Stomach (tissue), 4 donors: Measurements from ENCODE around the gene TMEM208.
A peak's percentile ranks its signal among the peaks of the same experiment; 100 is the strongest.

Experiments
- EP300 ChIP-seq: sonication (generic); formaldehyde crosslinking; IDR thresholded peaks from one replicate; pipeline ENCODE4 v1.6.1; 2017; ENCODE audit warnings: antibody characterized with exemption
- POLR2A ChIP-seq, 4 donors: fragments of 450-650 bp; IDR thresholded peaks; one replicate each; pipeline ENCODE4 v1.6.1; 2016; ENCODE audit warnings: antibody characterized with exemption in 4 of 4, control low read depth in 2 of 4, mild to moderate bottlenecking in 1 of 4, moderate library complexity in 1 of 4
- POLR2AphosphoS5 ChIP-seq, 3 donors: sonication (generic); formaldehyde crosslinking; IDR thresholded peaks; one replicate each; pipeline ENCODE4 v1.6.1; 2016; ENCODE audit warnings: antibody characterized with exemption in 3 of 3
- TF ChIP-seq, protein P1 (sequence below), 7 experiments: fragments of 450-650 bp in 4 of 7; fragments of 200-600 bp in 3 of 7; sonication (generic) in 3 of 7; IDR thresholded peaks; one replicate each; pipeline ENCODE4 v1.5.1; 2016 to 2019; ENCODE audit warnings: antibody characterized with exemption in 7 of 7, control low read depth in 2 of 7, mild to moderate bottlenecking in 1 of 7

DNA sequence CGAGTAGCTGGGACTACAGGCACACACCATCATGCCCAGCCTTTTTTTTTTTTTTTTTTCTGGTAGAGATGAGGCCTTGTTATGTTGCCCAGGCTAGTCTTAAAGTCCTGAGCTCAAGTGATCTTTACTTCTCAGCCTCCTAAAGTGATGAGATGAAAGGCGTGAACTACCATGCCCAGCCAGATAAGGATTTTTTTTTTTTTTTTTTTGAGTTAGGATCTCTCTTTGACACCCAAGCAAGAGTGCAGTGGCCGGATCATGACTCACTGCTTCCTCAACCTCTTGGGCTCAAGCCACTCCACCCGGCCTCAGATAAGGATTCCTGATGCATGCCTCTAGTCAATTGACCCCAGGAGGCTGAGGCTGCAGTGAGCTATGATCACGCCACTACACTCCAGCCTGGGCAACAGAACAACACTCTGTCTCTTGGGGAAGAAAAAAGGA, 41.2 kb downstream of the TMEM208 start:
- TF ChIP-seq, protein P1, sequence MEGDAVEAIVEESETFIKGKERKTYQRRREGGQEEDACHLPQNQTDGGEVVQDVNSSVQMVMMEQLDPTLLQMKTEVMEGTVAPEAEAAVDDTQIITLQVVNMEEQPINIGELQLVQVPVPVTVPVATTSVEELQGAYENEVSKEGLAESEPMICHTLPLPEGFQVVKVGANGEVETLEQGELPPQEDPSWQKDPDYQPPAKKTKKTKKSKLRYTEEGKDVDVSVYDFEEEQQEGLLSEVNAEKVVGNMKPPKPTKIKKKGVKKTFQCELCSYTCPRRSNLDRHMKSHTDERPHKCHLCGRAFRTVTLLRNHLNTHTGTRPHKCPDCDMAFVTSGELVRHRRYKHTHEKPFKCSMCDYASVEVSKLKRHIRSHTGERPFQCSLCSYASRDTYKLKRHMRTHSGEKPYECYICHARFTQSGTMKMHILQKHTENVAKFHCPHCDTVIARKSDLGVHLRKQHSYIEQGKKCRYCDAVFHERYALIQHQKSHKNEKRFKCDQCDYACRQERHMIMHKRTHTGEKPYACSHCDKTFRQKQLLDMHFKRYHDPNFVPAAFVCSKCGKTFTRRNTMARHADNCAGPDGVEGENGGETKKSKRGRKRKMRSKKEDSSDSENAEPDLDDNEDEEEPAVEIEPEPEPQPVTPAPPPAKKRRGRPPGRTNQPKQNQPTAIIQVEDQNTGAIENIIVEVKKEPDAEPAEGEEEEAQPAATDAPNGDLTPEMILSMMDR (IDR thresholded peaks at IDR 0.05): no peak
- TF ChIP-seq EP300 (no peak), POLR2A (IDR thresholded peaks at IDR 0.05) (no peak), POLR2AphosphoS5 (IDR thresholded peaks at IDR 0.05) (peak in 1 of 3 donors; percentile 37)
